Parathyroid adenoma (tissue), 2 donors: ENCODE measurements around the gene UGT1A8.
"Not testable (repeated sequence)": the region's sequence is repeated elsewhere in the genome, so short reads cannot be mapped to it uniquely, and the experiment has no call there.

Source experiments
- H2AFZ ChIP-seq: fragments of 300-600 bp; sonication (generic); one replicate; pipeline ENCODE4 v1.7.0; 2017; ENCODE audit warnings: antibody characterized with exemption, mild to moderate bottlenecking
- H3K27ac ChIP-seq: fragments of 300-600 bp; sonication (generic); one replicate; pipeline ENCODE4 v1.7.0; 2017
- H3K27me3 ChIP-seq: fragments of 300-600 bp; sonication (generic); one replicate; pipeline ENCODE4 v1.7.0; 2017; ENCODE audit warnings: low read length; ENCODE audit not compliant: control insufficient read depth, insufficient read depth
- H3K36me3 ChIP-seq: fragments of 300-600 bp; sonication (generic); one replicate; pipeline ENCODE4 v1.7.0; 2017; ENCODE audit warnings: low read length; ENCODE audit not compliant: control insufficient read depth, insufficient read depth
- H3K4me1 ChIP-seq: fragments of 300-600 bp; sonication (generic); one replicate; pipeline ENCODE4 v1.7.0; 2017; ENCODE audit warnings: control low read depth
- H3K4me2 ChIP-seq: fragments of 300-600 bp; sonication (generic); one replicate; pipeline ENCODE4 v1.7.0; 2017; ENCODE audit warnings: low read length
- H3K4me3 ChIP-seq: fragments of 300-600 bp; sonication (generic); one replicate; pipeline ENCODE4 v1.7.0; 2017; ENCODE audit warnings: low read depth, low read length
- H3K79me2 ChIP-seq: fragments of 300-600 bp; sonication (generic); one replicate; pipeline ENCODE4 v1.7.0; 2017; ENCODE audit warnings: control low read depth
- H3K9ac ChIP-seq: fragments of 300-600 bp; sonication (generic); one replicate; pipeline ENCODE4 v1.7.0; 2017; ENCODE audit warnings: mild to moderate bottlenecking
- H3K9me3 ChIP-seq: fragments of 300-600 bp; sonication (generic); one replicate; pipeline ENCODE4 v1.7.0; 2017; ENCODE audit warnings: low read length; ENCODE audit not compliant: control insufficient read depth
- CTCF ChIP-seq: fragments of 300-600 bp; sonication (generic); IDR thresholded peaks from one replicate; pipeline ENCODE4 v1.7.0; 2017; ENCODE audit warnings: antibody characterized with exemption, mild to moderate bottlenecking
- donor health status: primary hyperparathyroidism.

Gene UGT1A8

GRCh38 chr2:233651430-233651829 lies 34.0 kb downstream of the UGT1A8 start:
- TF ChIP-seq CTCF: no peak
- H3K79me2 ChIP-seq: no peaks in the 10 kb centered on the region
- no peaks in the 10 kb centered on the region for H3K4me1 ChIP-seq
- no peak overlapping the region for H3K9ac ChIP-seq
- H3K36me3 ChIP-seq: no peaks in the 10 kb centered on the region
- H3K27me3 ChIP-seq: no peaks in the 10 kb centered on the region
- no peak overlapping the region for H2AFZ ChIP-seq
- no peak overlapping the region for H3K27ac ChIP-seq
- H3K9me3 ChIP-seq: no peaks in the 10 kb centered on the region
- no peak overlapping the region for H3K4me3 ChIP-seq
- H3K4me2 ChIP-seq: no peak overlapping the region

- no peaks in the 10 kb centered on the region for H3K36me3 ChIP-seq
- no peak overlapping the region for H3K9ac ChIP-seq
- H3K79me2 ChIP-seq: no peaks in the 10 kb centered on the region
- no peaks in the 10 kb centered on the region for H3K4me1 ChIP-seq
- H3K27ac ChIP-seq: no peak overlapping the region
- H3K4me2 ChIP-seq: no peak overlapping the region
- no peak for TF ChIP-seq CTCF
- no peak overlapping the region for H3K4me3 ChIP-seq
- no peak overlapping the region for H2AFZ ChIP-seq
- H3K9me3 ChIP-seq: no peaks in the 10 kb centered on the region
- H3K27me3 ChIP-seq: no peaks in the 10 kb centered on the region
These were observed 37.1 kb downstream of the UGT1A8 start for GRCh38 chr2:233654501-233654900.

GRCh38 chr2:233655043-233655442 lies 37.6 kb downstream of the UGT1A8 start:
- Histone ChIP-seq H3K9me3 (no peaks in the 10 kb centered on the region), H3K27ac (no peak overlapping the region), H3K9ac (no peak overlapping the region), H3K4me3 (no peak overlapping the region), H2AFZ (no peak overlapping the region), H3K36me3 (no peaks in the 10 kb centered on the region), H3K27me3 (no peaks in the 10 kb centered on the region), H3K4me2 (no peak overlapping the region), H3K79me2 (no peaks in the 10 kb centered on the region), H3K4me1 (no peaks in the 10 kb centered on the region)
- TF ChIP-seq CTCF: no peak

- H3K9me3 ChIP-seq, H3K4me2 ChIP-seq, H2AFZ ChIP-seq, H3K9ac ChIP-seq, H3K79me2 ChIP-seq, H3K4me3 ChIP-seq, H3K36me3 ChIP-seq, H3K4me1 ChIP-seq, H3K27me3 ChIP-seq, H3K27ac ChIP-seq: not testable (repeated sequence)
These were observed 38.5 kb downstream of the UGT1A8 start for GRCh38 chr2:233655943-233656342.

GRCh38 chr2:233656443-233656842 lies 39.0 kb downstream of the UGT1A8 start:
- no peaks in the 10 kb centered on the region for H3K9me3 ChIP-seq
- no peak overlapping the region for H3K9ac ChIP-seq
- no peak for TF ChIP-seq CTCF
- no peak overlapping the region for H3K27ac ChIP-seq
- no peak overlapping the region for H3K4me2 ChIP-seq
- H3K4me3 ChIP-seq: no peak overlapping the region
- no peaks in the 10 kb centered on the region for H3K36me3 ChIP-seq
- no peaks in the 10 kb centered on the region for H3K4me1 ChIP-seq
- H2AFZ ChIP-seq: no peak overlapping the region
- H3K27me3 ChIP-seq: no peaks in the 10 kb centered on the region
- no peaks in the 10 kb centered on the region for H3K79me2 ChIP-seq
